Measurements from ENCODE around the gene KRTAP17-1.

- TF ChIP-seq POLR2AphosphoS5 (IDR thresholded peaks at IDR 0.05; ENCODE audit: low read depth, low read length) (no peak), CTCF (IDR thresholded peaks at IDR 0.05) (no peak), TCF7L2 (IDR thresholded peaks at IDR 0.05; ENCODE audit: low read depth, low read length) (no peak), REST (IDR thresholded peaks at IDR 0.05; ENCODE audit: insufficient read depth in 1 of 2, low read depth in 2 of 2, low read length in 1 of 2) (no peak)
Measured at GRCh38 chr17:41298458-41299135, 16.9 kb downstream of the KRTAP17-1 start.

All from Panc1 (cell line).